A673 (cell line): ENCODE measurements around the gene NT5C3B. TPM values are rescaled to one million over a fixed set of nuclear protein-coding genes. Genes with fewer than 3 reads are reported as not detected.

ENCODE experiments used
- BruUV-seq: library from RNA; stranded (reverse); fragments of 400-500 nt; replicated peaks from 2 replicates; lab custom pipeline; 2021; lab: Mats Ljungman, UMichigan
- CTCF ChIA-PET: fragments of 300-600 bp; sonication (Branson Sonifier 250); formaldehyde crosslinking; loops from one replicate; lab custom pipeline; 2022; ENCODE audit warnings: antibody characterized with exemption; lab: Charles Lee
- POLR2A ChIA-PET: fragments of 300-600 bp; sonication (Branson Sonifier 250); formaldehyde crosslinking; loops from one replicate; lab custom pipeline; 2022; ENCODE audit warnings: antibody characterized with exemption; ENCODE audit not compliant: low non-redundant PET; lab: Charles Lee
- DNase-seq: peaks from one replicate; pipeline ENCODE4 v3.0.0-alpha.2; 2015; ENCODE audit warnings: low spot score
- H3K27ac ChIP-seq: fragments of 200-600 bp; sonication (generic); 2 replicates; pipeline ENCODE4 v1.5.1; 2016; ENCODE audit warnings: mixed run types, low read depth, mild to moderate bottlenecking, mixed read lengths, antibody characterized with exemption, low read length; ENCODE audit not compliant: poor library complexity, severe bottlenecking
- H3K27me3 ChIP-seq: fragments of 200-600 bp; sonication (generic); replicated peaks from 2 replicates; pipeline ENCODE4 v1.6.1; 2017; ENCODE audit warnings: mixed run types, low read depth, mild to moderate bottlenecking, mixed read lengths, antibody characterized with exemption, low read length; ENCODE audit not compliant: insufficient read depth, poor library complexity
- H3K36me3 ChIP-seq: fragments of 200-600 bp; sonication (generic); 2 replicates; pipeline ENCODE4 v1.6.1; 2016; ENCODE audit warnings: mixed run types, mild to moderate bottlenecking, mixed read lengths, antibody characterized with exemption, low read length; ENCODE audit not compliant: insufficient read depth, poor library complexity, severe bottlenecking
- H3K4me1 ChIP-seq: fragments of 200-600 bp; sonication (generic); 2 replicates; pipeline ENCODE4 v1.6.1; 2017; ENCODE audit warnings: mixed run types, mild to moderate bottlenecking, mixed read lengths, antibody characterized with exemption, low read length; ENCODE audit not compliant: insufficient read depth, poor library complexity, severe bottlenecking
- H3K4me3 ChIP-seq: fragments of 200-600 bp; sonication (generic); 2 replicates; pipeline ENCODE4 v1.5.1; 2016; ENCODE audit warnings: low read depth, mixed run types, mild to moderate bottlenecking, mixed read lengths, low read length; ENCODE audit not compliant: poor library complexity, severe bottlenecking
- H3K9me3 ChIP-seq: fragments of 200-600 bp; sonication (generic); 2 replicates; pipeline ENCODE4 v1.6.1; 2016; ENCODE audit warnings: mixed run types, low read depth, mild to moderate bottlenecking, mixed read lengths, antibody characterized with exemption, low read length; ENCODE audit not compliant: poor library complexity, severe bottlenecking
- EZH2 ChIP-seq: fragments of 200-600 bp; sonication (generic); IDR thresholded peaks from 2 replicates; pipeline ENCODE4 v1.6.1; 2017; ENCODE audit warnings: borderline replicate concordance, low read depth, mild to moderate bottlenecking, mixed read lengths, antibody characterized with exemption, low read length; ENCODE audit not compliant: poor library complexity, severe bottlenecking
- intact Hi-C: fragments of 100-400 bp; cut with micrococcal nuclease; formaldehyde crosslinking; loops from one replicate; pipeline ENCODE4 v1.10.0; 2022; ENCODE audit not compliant: unreplicated experiment
- total RNA-seq: library from RNA; stranded (reverse); gene quantifications from 2 replicates; pipeline ENCODE4 v1.2.3, GENCODE V29; 2021
- TF ChIP-seq, protein P1 (sequence below): fragments of 300-800, 200-600 bp; sonication (generic); conservative IDR thresholded peaks from 2 replicates; pipeline ENCODE4 v1.5.1; 2017; ENCODE audit warnings: low read depth, mild to moderate bottlenecking, antibody characterized with exemption, low read length, moderate library complexity, mixed read lengths

Gene NT5C3B
- total RNA-seq, 1 experiment from 2014 or later: 46.7 TPM

DNA sequence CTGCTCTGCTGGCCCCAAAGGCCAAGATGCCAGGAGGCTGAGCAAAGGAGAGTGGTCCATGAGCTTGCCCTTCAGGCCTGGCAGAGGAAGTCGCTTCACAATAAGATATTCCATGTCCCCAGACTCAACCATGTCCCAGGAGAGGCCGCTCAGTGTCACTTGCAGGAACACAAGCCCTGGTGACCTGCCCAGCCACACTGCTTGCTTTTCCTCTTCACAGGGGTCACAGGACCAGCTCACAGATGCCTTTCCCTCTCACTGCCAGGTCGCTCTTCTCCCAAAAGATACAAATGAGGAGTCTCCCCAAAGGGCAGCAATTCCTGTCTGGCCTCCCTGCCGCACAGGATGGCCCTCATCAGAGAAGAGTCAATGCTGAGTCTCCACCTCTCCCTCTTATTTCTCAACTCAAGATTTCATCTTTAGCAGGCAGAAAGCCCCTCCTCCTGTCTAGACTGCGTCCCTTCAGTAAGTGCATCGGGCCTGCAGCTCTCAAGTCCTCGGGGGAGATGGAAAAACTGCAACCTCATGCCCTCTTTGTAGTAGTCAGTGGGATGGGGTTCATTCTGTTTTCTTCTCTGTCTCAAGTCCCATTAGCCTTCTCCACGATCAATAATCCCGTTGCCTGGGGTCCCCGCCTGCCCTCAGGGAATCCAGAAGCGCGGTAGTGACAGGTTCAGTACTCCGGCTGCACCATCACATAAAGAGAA, 54.5 kb downstream of the NT5C3B start:
- Histone ChIP-seq H3K27ac (no peak overlapping the region), H3K36me3 (no peaks in the 10 kb centered on the region), H3K27me3 (no peaks in the 10 kb centered on the region), H3K4me3 (no peak overlapping the region), H3K4me1 (peaks cover 12% of the 10 kb centered on the region), H3K9me3 (no peaks in the 10 kb centered on the region)
- CTCF ChIA-PET: no interaction called here
- no peak for DNase-seq
- POLR2A ChIA-PET: no interaction called here
- BruUV-seq: no TSS peak
- no peak for TF ChIP-seq EZH2
- TF ChIP-seq, protein P1, sequence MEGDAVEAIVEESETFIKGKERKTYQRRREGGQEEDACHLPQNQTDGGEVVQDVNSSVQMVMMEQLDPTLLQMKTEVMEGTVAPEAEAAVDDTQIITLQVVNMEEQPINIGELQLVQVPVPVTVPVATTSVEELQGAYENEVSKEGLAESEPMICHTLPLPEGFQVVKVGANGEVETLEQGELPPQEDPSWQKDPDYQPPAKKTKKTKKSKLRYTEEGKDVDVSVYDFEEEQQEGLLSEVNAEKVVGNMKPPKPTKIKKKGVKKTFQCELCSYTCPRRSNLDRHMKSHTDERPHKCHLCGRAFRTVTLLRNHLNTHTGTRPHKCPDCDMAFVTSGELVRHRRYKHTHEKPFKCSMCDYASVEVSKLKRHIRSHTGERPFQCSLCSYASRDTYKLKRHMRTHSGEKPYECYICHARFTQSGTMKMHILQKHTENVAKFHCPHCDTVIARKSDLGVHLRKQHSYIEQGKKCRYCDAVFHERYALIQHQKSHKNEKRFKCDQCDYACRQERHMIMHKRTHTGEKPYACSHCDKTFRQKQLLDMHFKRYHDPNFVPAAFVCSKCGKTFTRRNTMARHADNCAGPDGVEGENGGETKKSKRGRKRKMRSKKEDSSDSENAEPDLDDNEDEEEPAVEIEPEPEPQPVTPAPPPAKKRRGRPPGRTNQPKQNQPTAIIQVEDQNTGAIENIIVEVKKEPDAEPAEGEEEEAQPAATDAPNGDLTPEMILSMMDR: no peak
- intact Hi-C loops: no loop called here

DNA sequence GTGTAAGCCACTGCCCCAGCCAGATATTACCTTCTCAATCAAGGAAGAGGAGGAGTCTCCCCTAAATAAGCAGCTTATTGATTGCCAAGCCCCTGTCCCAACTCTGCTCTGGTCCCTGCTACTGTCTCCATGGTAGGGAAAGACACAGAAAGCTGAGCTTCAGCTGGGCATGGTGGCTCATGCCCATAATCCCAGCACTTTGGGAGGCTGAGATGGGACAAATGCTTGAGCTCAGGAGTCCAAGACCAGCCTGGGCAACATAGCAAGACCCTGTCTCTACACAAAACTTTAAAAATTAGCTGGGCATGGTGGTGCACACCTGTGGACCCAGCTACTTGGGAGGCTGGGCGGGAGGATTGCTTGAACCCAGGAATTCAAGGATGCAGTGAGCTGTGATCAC, 56.1 kb downstream of the NT5C3B start:
- DNase-seq: no peak
- TF ChIP-seq, protein P1: no peak
- no peak for TF ChIP-seq EZH2
- Histone ChIP-seq H3K4me1 (peaks cover 12% of the 10 kb centered on the region), H3K36me3 (no peaks in the 10 kb centered on the region), H3K27me3 (no peaks in the 10 kb centered on the region), H3K9me3 (no peaks in the 10 kb centered on the region), H3K27ac (no peak overlapping the region), H3K4me3 (no peak overlapping the region)
- no TSS peak for BruUV-seq
- CTCF ChIA-PET: interaction anchor here (0.7 kb wide), 1 partner anchor 10 kb away, joined by 3 read pairs; no protein-coding TSS in a partner anchor
- POLR2A ChIA-PET: no interaction called here
- intact Hi-C loops: no loop called here

DNA sequence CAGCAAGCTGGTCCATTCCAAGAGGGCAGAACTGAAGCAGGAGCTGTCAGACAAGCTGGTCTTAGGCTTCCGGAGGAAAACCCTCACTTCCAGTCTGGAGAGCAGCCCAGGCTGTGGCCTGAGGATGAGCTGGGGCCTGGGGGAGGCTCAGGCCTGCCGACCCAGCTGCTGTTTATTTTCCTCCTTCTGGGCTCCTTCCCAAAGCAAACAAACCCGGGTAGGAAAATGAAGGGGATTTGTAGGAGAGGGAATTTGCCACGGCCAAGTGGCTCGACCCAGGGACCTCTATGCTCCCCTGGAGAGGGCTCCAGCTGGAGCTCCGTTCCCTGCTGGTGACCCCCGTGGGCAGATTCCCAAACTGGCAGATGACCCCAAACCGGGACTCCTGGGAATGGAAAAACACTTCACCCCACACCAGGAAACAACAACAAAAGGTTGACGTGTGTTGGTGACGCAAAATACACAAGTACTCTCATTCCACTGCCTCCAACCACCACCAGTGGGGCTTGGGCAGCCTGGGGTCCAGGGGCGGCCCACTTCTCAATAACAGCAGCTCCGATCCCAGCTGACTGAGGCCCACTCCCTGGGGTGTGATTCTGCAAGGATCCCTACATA, 58.4 kb downstream of the NT5C3B start:
- Histone ChIP-seq H3K27ac (no peak overlapping the region), H3K36me3 (no peaks in the 10 kb centered on the region), H3K9me3 (no peaks in the 10 kb centered on the region), H3K27me3 (no peaks in the 10 kb centered on the region), H3K4me3 (no peak overlapping the region), H3K4me1 (no peaks in the 10 kb centered on the region)
- DNase-seq: no peak
- TF ChIP-seq, protein P1: no peak
- no peak for TF ChIP-seq EZH2
- POLR2A ChIA-PET: no interaction called here
- CTCF ChIA-PET: no interaction called here
- intact Hi-C loops: no loop called here
- no TSS peak for BruUV-seq
